Fibroblast of skin of left quadriceps (primary cell): Measurements from ENCODE around the gene SGCD.

Experiments
- DNase-seq, 2 experiments: peaks; one replicate each; pipeline ENCODE4 v3.0.0-alpha.2; 2013; ENCODE audit warnings: low read depth in 2 of 2

The SGCD gene

DNA sequence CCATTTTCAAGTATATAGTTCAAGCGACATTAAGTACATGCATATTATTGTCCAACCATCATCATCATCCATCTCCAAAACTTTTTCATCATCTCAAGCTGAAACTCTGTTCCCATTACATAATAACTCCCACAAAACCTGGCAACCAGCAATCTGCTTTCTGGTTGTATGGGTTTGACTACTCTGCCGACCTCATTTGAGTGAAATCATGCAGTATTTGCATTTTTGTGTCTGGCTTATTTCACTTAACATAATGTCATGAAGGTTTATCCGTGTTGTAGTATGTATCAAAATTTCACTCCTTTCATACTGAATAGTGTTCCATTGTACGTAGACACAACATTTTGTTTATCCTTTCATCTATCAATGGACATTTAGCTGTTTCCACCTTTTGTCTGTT lies 74.8 kb downstream of the SGCD start:
- DNase-seq = no peak

DNA sequence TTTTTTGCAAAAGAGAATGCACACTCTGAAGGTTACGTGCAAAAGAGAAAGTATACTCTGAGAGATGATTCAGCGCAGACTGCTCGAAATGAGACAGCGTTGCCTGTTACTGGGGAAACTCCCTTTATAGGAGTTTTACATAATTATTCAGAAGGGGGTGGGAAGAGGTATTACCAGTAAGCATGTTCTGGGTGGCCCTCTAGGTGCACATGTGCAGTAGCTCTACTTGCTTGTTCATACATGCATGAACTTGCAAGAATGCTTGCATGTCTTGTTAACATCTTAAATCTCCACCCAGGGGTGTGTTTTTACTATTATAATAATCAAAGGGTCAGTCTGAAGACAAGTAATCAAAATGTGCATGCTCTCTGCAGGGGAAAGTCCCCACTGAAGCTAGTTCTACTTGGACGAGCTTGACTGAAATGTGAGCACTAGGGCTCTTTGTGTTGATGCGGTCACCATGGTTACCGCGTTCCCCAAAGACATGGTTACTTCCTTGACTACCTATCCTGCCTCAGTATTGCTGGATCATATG lies 75.5 kb downstream of the SGCD start:
- no peak for DNase-seq

GRCh38 chr5:156405988-156406387 lies 79.0 kb downstream of the SGCD start:
- DNase-seq = no peak

GRCh38 chr5:156407251-156407650 lies 80.3 kb downstream of the SGCD start:
- no peak for DNase-seq

GRCh38 chr5:156409834-156410233 lies 82.9 kb downstream of the SGCD start:
- DNase-seq = no peak

- peak; percentile 57 to 63 for DNase-seq
Measured at GRCh38 chr5:156411185-156411613, 84.2 kb downstream of the SGCD start.

GRCh38 chr5:156411957-156412356 lies 85.0 kb downstream of the SGCD start:
- DNase-seq = no peak

- no peak for DNase-seq
Measured at GRCh38 chr5:156414391-156414790, 87.4 kb downstream of the SGCD start.

DNA sequence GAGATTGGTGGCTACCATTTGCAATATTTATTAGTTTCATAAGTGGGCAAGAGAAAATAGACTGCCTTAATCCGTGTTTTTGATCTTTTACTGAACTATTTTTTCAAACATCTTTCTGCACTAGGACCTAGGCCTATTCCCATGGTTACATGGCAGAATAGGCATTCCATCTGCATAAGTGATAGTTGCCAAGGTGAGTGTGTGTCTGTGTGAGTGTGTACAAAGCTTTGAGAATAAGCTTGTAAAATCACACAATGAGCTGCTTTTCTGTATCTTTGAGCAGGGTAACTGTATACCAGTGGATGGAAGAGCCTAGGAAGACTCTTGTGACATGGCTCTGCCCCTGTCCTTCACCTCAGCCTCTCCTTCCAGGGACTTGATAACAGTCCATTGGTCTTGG lies 92.7 kb downstream of the SGCD start:
- DNase-seq = no peak

DNA sequence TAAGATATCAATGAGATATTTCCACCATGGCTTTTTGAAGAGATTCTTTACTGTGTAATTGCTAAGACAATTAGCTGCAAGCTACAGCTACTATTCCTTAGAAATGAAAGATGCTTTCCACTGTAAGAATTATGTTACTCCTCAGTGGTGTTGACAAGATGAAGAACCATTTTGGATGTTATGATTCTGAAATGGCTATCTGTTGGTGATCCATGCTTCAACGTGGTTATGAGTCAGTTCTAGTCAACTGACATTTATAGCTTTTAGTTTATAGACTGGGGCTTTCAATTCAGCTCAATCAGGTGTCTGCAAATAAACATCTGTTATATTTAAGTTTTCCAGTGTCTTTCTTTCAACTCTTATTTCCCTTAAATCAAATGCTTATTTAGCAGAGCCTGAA lies 93.7 kb downstream of the SGCD start:
- peak; percentile 58 to 64 for DNase-seq

- DNase-seq = no peak
Measured at GRCh38 chr5:156421798-156422197, 94.8 kb downstream of the SGCD start.

GRCh38 chr5:156423597-156423996 lies 96.6 kb downstream of the SGCD start:
- DNase-seq = no peak

GRCh38 chr5:156427315-156427714 lies 100.4 kb downstream of the SGCD start:
- DNase-seq = no peak

- no peak for DNase-seq
Measured at GRCh38 chr5:156431956-156432829, 105.2 kb downstream of the SGCD start.

DNA sequence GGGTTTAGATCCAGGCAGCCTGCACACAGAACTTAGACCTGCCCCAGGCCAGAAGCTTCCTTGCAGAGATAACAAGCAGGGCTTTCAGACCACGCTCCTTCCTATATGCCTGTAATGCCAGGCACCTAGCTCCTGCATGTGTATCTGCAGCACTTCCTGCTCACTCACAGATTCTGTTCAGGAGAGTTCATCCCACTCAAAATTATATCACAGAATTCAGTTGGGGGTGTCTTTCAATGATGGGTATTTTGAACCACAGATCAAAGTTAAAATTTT lies 105.8 kb downstream of the SGCD start:
- no peak for DNase-seq

DNA sequence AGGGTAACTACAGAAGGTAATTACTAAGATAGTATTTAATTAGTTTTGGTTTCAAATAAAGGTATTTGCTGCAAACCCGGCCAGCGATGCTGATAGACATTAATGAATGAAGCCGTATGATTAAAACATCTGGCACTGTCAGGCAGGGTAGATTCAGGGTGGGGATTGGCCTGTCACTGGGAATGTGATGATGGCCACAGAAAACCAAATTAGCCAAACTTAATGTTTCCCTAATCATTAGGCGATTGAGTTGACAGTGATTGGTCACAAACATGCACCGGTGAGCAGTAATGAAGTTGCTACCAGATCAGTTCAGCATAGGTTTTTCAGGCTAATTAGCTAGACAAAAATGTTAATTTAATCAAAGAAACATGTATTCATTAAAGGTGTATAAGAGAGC lies 107.5 kb downstream of the SGCD start:
- DNase-seq = no peak

- no peak for DNase-seq
Measured at GRCh38 chr5:156435101-156435500, 108.1 kb downstream of the SGCD start.

- DNase-seq = no peak
Measured at GRCh38 chr5:156438076-156438475, 111.1 kb downstream of the SGCD start.

DNA sequence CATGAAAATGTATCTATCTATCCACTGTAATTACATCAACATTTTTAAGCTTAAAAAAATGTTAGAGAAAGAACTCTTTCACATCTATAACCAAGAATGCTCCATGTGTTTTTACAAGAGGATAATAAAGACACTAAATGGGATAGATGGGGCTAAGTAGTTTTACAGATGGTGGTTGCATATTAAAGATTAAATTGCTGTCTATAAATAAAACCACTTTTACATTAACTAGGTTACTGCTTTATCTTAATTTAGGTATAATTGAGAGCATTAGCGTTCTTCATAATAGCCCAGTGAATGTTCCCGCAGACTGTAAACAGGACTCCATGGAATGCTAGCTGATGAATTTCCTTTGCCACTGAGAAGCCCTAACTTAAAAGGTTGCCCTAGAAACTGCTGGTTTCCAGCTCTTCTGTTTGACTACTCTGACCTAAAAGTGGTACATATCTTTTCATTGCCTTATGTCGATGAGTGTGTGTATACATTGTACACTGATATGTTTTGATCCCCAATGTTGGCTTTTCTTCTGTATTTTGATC lies 117.9 kb downstream of the SGCD start:
- DNase-seq = no peak

- DNase-seq = no peak
Measured at GRCh38 chr5:156446526-156446925, 119.6 kb downstream of the SGCD start.

- DNase-seq = no peak
Measured at GRCh38 chr5:156450778-156451177, 123.8 kb downstream of the SGCD start.

- DNase-seq = no peak
Measured at GRCh38 chr5:156451505-156451904, 124.5 kb downstream of the SGCD start.

DNA sequence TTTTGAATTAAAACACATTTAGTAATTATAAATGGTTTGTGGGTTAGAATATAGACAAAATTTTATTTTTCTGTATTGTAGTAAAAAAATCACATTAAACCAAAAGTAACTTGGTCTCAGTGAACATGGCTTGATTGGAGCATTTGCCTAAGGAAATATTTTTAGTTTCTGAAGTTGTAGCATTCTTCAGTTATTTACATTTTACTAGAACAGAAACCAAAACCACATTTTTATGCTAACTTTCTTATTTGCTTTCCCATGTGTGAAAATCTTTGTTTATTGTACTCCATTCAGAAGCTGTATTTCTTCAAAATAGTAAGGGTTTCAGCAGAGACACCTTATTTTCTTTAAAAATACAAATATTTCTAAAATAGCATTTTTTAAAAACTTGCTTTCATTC lies 129.9 kb downstream of the SGCD start:
- no peak for DNase-seq
